ENCODE data around the gene ZNF74. TPM values are rescaled to one million over a fixed set of nuclear protein-coding genes. Genes with fewer than 3 reads are reported as not detected.

The ZNF74 gene
- total and polyA plus RNA-seq, 10 of the 15 experiments (the other 5 are each of a cell fraction or from before 2014, with no cell fraction given) = 0.37 to 9.3 (median 5.1) TPM

GRCh38 chr22:20441631-20442484 is 47.9 kb downstream of the ZNF74 start:
- no peak overlapping the region for H3K9ac ChIP-seq (ENCODE audit: control insufficient read depth, insufficient read depth, low read length)

More at GRCh38 chr22:20441631-20442484, 47.9 kb downstream of the ZNF74 start:
- Histone ChIP-seq H3K4me1 (ENCODE audit: control insufficient read depth, insufficient read depth, low read length) (no peaks in the 10 kb centered on the region), H4K20me1 (ENCODE audit: control insufficient read depth, insufficient read depth) (no peaks in the 10 kb centered on the region), H3K9me3 (replicated peaks; ENCODE audit: control insufficient read depth, insufficient read depth, low read length) (no peaks in the 10 kb centered on the region), H3K27ac (ENCODE audit: control insufficient read depth, insufficient read depth) (no peak overlapping the region), H3K4me2 (ENCODE audit: control insufficient read depth, insufficient read depth) (no peak overlapping the region), H3K36me3 (ENCODE audit: control insufficient read depth in 2 of 2, insufficient read depth in 2 of 2, low read length in 1 of 2) (no peaks in the 10 kb centered on the region), H3K27me3 (replicated peaks in 1 of 2; ENCODE audit: control insufficient read depth in 2 of 2, insufficient read depth in 2 of 2, low read length in 1 of 2) (peaks cover 8% of the 10 kb centered on the region in 2 experiments; a peak in 3 of 4 replicates), H3K4me3 (no peak overlapping the region), H3K79me2 (ENCODE audit: control insufficient read depth, insufficient read depth, low read length) (no peaks in the 10 kb centered on the region), H2AFZ (ENCODE audit: control insufficient read depth, low read depth, low read length) (no peak overlapping the region)
- in situ Hi-C loops (cut with MboI) = no loop called here
- TF ChIP-seq IRF5 (IDR thresholded peaks at IDR 0.05; ENCODE audit: borderline replicate concordance) (no peak), CREB1 (IDR thresholded peaks at IDR 0.05; ENCODE audit: low read depth) (no peak), EED (IDR thresholded peaks at IDR 0.05; ENCODE audit: low read depth) (no peak), HSF1 (IDR thresholded peaks at IDR 0.05; ENCODE audit: low read depth, low read length) (no peak), KAT2A (conservative IDR thresholded peaks at IDR 0.05; ENCODE audit: control insufficient read depth, low read depth, low read length) (no peak), USF1 (IDR thresholded peaks at IDR 0.05; ENCODE audit: borderline replicate concordance, extremely low read length, insufficient read depth, low read depth, low read length) (no peak), NFYA (IDR thresholded peaks at IDR 0.05; ENCODE audit: borderline replicate concordance, low read depth, low read length) (no peak), EGR1 (IDR thresholded peaks at IDR 0.05; ENCODE audit: borderline replicate concordance in 1 of 2, low read depth in 2 of 2, low read length in 2 of 2) (no peak), TBL1XR1 (IDR thresholded peaks at IDR 0.05; ENCODE audit: low read depth, low read length) (no peak), BCL3 (IDR thresholded peaks at IDR 0.05; ENCODE audit: borderline replicate concordance, insufficient read depth, low read depth, low read length, poor library complexity, severe bottlenecking) (no peak)
- BruUV-seq (replicated peaks) = no TSS peak
- RAD21 ChIA-PET (ENCODE audit: unreplicated experiment) = no interaction called here
- WGBS (ENCODE audit: insufficient coverage, insufficient replicate concordance, low lambda C conversion rate, missing lambda C conversion rate) = 81% methylated on average over 21 of the region's 21 CpGs
- intact Hi-C loops (cut with micrococcal nuclease; ENCODE audit: unreplicated experiment) = no loop called here
- ATAC-seq = no peak
- POLR2A ChIA-PET = interaction anchor here (0.6 kb wide), 1 partner anchor 67 kb away, joined by 7 read pairs; no protein-coding TSS in a partner anchor
- FAIRE-seq = no peak
- CTCF ChIA-PET = interaction anchor here (1.2 kb wide), 1 partner anchor 13 kb away, joined by 3 read pairs; no protein-coding TSS in a partner anchor
- SMC1A ChIA-PET (ENCODE audit: uncharacterized antibody, unreplicated experiment) = no interaction called here
- no peak for DNase-seq (ENCODE audit: low read depth, low spot score)
